GM12878 (cell line): ENCODE results near the gene SLC25A39.
A peak's percentile ranks its signal among the peaks of the same experiment; 100 is the strongest.

Experiments
- CREM ChIP-seq: IDR thresholded peaks from 2 replicates; pipeline ENCODE4 v1.6.1; 2014; ENCODE audit warnings: antibody characterized with exemption, low read depth
- SUZ12 ChIP-seq: fragments of 200-600 bp; sonication (generic); IDR thresholded peaks from one replicate; pipeline ENCODE4 v1.6.1; 2018; ENCODE audit warnings: antibody characterized with exemption, mild to moderate bottlenecking; ENCODE audit not compliant: unreplicated experiment
- YY1 ChIP-seq: IDR thresholded peaks from 2 replicates; pipeline ENCODE4 v1.6.1; 2011; ENCODE audit warnings: low read depth, mild to moderate bottlenecking, low read length
- TF ChIP-seq, protein P1 (sequence below): IDR thresholded peaks from 2 replicates; pipeline ENCODE4 v1.6.1; 2012; ENCODE audit warnings: mild to moderate bottlenecking, low read depth, low read length
- TF ChIP-seq, protein P2 (sequence below): IDR thresholded peaks from 2 replicates; pipeline ENCODE4 v1.6.1; 2012; ENCODE audit warnings: low read depth, low read length, improper control_type of control experiment
- TF ChIP-seq, protein P3 (sequence below): fragments of 450-650 bp; IDR thresholded peaks from 2 replicates; pipeline ENCODE4 v1.6.1; 2017; ENCODE audit warnings: mild to moderate bottlenecking, moderate library complexity

DNA sequence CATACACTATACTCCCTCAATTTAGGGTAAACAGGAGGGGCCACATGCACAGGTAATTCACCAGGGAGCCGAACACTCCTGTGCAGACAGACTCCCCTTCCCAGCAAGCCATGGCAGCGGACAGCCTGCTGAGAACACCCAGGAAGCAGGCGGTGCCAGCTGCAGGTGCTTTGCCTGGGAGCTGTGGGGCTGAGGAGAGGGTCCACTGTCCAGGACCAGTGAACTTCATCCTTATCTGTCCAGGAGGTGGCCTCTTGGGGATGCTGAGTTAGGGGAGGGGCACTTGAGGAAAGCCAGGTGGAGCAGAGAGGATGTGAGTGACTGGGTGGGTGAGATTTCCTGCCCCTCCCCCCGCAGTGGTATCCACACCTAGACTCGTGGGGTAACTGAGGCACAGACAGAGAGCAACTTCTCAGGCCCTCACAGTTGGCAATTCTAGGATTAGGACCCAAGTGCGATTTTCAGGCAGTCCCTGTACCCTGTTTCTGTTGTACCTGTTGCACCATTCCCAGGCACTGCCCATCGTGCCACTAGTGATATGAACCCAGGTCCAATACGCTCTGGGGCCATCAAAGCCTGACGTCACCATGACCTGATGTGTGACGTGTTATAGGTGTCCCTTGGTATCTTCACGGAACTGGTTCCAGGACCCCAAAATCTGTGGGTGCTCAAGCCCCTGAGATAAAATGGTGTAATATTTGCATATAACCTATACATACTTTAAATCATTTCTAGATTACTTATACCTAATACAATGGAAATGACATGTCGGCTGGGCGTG is 21.6 kb upstream of the SLC25A39 start:
- TF ChIP-seq YY1 (no peak), CREM (peak; percentile 75; the same call in 1 of the 2 replicates), SUZ12 (no peak)
- TF ChIP-seq, protein P1, sequence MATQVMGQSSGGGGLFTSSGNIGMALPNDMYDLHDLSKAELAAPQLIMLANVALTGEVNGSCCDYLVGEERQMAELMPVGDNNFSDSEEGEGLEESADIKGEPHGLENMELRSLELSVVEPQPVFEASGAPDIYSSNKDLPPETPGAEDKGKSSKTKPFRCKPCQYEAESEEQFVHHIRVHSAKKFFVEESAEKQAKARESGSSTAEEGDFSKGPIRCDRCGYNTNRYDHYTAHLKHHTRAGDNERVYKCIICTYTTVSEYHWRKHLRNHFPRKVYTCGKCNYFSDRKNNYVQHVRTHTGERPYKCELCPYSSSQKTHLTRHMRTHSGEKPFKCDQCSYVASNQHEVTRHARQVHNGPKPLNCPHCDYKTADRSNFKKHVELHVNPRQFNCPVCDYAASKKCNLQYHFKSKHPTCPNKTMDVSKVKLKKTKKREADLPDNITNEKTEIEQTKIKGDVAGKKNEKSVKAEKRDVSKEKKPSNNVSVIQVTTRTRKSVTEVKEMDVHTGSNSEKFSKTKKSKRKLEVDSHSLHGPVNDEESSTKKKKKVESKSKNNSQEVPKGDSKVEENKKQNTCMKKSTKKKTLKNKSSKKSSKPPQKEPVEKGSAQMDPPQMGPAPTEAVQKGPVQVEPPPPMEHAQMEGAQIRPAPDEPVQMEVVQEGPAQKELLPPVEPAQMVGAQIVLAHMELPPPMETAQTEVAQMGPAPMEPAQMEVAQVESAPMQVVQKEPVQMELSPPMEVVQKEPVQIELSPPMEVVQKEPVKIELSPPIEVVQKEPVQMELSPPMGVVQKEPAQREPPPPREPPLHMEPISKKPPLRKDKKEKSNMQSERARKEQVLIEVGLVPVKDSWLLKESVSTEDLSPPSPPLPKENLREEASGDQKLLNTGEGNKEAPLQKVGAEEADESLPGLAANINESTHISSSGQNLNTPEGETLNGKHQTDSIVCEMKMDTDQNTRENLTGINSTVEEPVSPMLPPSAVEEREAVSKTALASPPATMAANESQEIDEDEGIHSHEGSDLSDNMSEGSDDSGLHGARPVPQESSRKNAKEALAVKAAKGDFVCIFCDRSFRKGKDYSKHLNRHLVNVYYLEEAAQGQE = no peak
- TF ChIP-seq, protein P2, sequence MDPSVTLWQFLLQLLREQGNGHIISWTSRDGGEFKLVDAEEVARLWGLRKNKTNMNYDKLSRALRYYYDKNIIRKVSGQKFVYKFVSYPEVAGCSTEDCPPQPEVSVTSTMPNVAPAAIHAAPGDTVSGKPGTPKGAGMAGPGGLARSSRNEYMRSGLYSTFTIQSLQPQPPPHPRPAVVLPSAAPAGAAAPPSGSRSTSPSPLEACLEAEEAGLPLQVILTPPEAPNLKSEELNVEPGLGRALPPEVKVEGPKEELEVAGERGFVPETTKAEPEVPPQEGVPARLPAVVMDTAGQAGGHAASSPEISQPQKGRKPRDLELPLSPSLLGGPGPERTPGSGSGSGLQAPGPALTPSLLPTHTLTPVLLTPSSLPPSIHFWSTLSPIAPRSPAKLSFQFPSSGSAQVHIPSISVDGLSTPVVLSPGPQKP = no peak
- TF ChIP-seq, protein P3, sequence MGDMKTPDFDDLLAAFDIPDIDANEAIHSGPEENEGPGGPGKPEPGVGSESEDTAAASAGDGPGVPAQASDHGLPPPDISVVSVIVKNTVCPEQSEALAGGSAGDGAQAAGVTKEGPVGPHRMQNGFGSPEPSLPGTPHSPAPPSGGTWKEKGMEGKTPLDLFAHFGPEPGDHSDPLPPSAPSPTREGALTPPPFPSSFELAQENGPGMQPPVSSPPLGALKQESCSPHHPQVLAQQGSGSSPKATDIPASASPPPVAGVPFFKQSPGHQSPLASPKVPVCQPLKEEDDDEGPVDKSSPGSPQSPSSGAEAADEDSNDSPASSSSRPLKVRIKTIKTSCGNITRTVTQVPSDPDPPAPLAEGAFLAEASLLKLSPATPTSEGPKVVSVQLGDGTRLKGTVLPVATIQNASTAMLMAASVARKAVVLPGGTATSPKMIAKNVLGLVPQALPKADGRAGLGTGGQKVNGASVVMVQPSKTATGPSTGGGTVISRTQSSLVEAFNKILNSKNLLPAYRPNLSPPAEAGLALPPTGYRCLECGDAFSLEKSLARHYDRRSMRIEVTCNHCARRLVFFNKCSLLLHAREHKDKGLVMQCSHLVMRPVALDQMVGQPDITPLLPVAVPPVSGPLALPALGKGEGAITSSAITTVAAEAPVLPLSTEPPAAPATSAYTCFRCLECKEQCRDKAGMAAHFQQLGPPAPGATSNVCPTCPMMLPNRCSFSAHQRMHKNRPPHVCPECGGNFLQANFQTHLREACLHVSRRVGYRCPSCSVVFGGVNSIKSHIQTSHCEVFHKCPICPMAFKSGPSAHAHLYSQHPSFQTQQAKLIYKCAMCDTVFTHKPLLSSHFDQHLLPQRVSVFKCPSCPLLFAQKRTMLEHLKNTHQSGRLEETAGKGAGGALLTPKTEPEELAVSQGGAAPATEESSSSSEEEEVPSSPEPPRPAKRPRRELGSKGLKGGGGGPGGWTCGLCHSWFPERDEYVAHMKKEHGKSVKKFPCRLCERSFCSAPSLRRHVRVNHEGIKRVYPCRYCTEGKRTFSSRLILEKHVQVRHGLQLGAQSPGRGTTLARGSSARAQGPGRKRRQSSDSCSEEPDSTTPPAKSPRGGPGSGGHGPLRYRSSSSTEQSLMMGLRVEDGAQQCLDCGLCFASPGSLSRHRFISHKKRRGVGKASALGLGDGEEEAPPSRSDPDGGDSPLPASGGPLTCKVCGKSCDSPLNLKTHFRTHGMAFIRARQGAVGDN = no peak
